ENCODE data around the gene PTPRJ. TPM values are rescaled to one million over a fixed set of nuclear protein-coding genes. Genes with fewer than 3 reads are reported as not detected.
"Not testable (repeated sequence)": the region's sequence is repeated elsewhere in the genome, so short reads cannot be mapped to it uniquely, and the experiment has no call there.

Gene PTPRJ
- total RNA-seq (1 to 10 TPM; 4.3 to 8.2 TPM), polyA plus RNA-seq (ENCODE audit: insufficient read depth, low read depth, low replicate concordance) (6.6 TPM)
- long read RNA-seq, donor 1 = 0 reads
- long read RNA-seq, donor 2 = 0 reads

DNA sequence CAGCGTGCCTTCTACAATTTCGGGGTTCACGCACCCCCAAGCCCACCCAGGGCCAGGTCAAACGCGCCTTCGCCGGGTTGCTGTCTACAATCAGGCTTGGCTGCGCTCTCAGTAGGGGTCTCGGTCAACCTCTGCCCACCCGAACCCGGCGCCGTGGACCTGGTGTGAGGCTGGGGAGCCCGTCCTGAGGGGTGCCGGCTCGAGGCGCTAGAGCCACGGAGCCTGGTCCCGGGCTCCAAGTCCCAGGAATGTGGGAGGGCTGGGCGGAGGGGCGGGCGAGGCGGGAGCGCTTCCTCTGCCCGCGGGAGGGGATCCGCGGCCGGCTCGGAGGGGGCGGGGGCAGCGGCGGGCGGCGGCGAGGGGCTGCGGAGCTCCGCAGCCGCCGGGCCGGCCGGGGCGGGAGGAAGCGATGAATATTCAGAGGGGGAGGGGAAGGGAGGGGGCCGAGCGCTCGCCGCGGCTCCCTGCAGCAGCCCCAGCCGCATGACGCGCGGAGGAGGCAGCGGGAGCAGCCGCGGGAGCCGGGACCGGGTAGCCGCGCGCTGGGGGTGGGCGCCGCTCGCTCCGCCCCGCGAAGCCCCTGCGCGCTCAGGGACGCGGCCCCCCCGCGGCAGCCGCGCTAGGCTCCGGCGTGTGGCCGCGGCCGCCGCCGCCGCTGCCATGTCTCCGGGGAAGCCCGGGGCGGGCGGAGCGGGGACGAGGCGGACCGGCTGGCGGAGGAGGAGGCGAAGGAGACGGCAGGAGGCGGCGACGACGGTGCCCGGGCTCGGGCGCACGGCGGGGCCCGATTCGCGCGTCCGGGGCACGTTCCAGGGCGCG, at the start of gene PTPRJ:
Gene PTPRJ, plus strand, starts transcription at position 472 of the 819 bp plus-strand sequence. CDS start 354 bp downstream, outside the sequence.
- Histone ChIP-seq H3K4me3 (peak within 1 kb of the TSS; percentile 63 to 75), H3K4me1 (no peaks in the 10 kb centered on the region), H3K27me3 (no peaks in the 10 kb centered on the region), H3K27ac (peak within 1 kb of the TSS; percentile 24 to 59), H3K36me3 (ENCODE audit: low read depth, missing control alignments) (no peaks in the 10 kb centered on the region), H3K9me3 (no peaks in the 10 kb centered on the region)
- peak; percentile 40 for DNase-seq
- WGBS, 2 donors = 2 to 9% methylated on average over 12 to 54 of the region's 111 CpGs
- TF ChIP-seq, protein P1, sequence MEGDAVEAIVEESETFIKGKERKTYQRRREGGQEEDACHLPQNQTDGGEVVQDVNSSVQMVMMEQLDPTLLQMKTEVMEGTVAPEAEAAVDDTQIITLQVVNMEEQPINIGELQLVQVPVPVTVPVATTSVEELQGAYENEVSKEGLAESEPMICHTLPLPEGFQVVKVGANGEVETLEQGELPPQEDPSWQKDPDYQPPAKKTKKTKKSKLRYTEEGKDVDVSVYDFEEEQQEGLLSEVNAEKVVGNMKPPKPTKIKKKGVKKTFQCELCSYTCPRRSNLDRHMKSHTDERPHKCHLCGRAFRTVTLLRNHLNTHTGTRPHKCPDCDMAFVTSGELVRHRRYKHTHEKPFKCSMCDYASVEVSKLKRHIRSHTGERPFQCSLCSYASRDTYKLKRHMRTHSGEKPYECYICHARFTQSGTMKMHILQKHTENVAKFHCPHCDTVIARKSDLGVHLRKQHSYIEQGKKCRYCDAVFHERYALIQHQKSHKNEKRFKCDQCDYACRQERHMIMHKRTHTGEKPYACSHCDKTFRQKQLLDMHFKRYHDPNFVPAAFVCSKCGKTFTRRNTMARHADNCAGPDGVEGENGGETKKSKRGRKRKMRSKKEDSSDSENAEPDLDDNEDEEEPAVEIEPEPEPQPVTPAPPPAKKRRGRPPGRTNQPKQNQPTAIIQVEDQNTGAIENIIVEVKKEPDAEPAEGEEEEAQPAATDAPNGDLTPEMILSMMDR (IDR thresholded peaks at IDR 0.05) = no peak
- TF ChIP-seq POLR2A (IDR thresholded peaks at IDR 0.05) = no peak
- intact Hi-C loops (cut with DNase I; ENCODE audit: low total_unique reads) = no loop called here

DNA sequence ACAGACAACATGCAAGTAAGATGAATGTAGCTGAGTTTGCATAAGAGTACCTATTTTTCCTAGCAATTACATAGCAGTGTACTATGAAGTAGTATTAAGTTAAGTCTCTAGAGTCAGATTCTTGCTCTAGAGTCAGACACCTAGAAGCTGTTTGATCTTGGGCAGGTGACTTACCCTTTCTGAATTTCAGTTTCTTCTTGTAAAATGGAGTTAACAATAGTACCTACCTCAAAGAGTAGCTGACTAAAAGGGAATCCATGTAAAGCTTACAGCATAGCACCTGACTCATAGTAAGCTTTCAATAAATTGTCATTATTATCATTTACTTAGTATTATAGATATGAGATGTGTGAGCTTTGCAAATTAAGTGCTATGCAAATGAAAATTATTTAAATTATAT, 47.8 kb upstream of the PTPRJ start:
- no peak overlapping the region for H3K4me3 ChIP-seq
- intact Hi-C loops (cut with DNase I; ENCODE audit: low total_unique reads) = no loop called here
- H3K27ac ChIP-seq = no peak overlapping the region
- TF ChIP-seq, protein P1 (IDR thresholded peaks at IDR 0.05) = no peak
- DNase-seq = no peak
- no peaks in the 10 kb centered on the region for H3K27me3 ChIP-seq
- no peaks in the 10 kb centered on the region for H3K36me3 ChIP-seq (ENCODE audit: low read depth, missing control alignments)
- H3K9me3 ChIP-seq = no peaks in the 10 kb centered on the region
- H3K4me1 ChIP-seq = no peaks in the 10 kb centered on the region

DNA sequence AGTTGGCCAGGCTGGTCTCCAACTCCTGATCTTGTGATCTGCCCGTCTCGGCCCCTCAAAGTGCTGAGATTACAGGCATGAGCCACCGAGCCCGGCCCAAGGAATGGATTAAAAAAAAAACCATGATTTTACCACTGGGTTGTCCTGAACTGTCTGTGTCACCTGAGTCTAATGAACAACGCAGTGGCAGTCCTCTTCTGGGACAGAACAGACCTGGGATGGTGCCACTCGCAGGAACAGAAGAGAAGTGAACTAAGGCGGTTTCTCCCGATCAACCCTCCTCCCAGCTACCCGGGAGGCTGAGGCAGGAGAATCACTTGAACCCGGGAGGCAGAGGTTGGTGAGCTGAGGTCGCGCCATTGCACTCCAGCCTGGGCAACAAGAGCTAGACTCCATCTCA, 46.6 kb upstream of the PTPRJ start:
- DNase-seq; H3K36me3 ChIP-seq (ENCODE audit: low read depth, missing control alignments); H3K4me3 ChIP-seq; H3K27me3 ChIP-seq; H3K4me1 ChIP-seq; intact Hi-C loops (cut with DNase I; ENCODE audit: low total_unique reads); H3K9me3 ChIP-seq; H3K27ac ChIP-seq: not testable (repeated sequence)
- WGBS, 2 donors = 82 to 91% methylated on average over 11 to 12 of the region's 12 CpGs

DNA sequence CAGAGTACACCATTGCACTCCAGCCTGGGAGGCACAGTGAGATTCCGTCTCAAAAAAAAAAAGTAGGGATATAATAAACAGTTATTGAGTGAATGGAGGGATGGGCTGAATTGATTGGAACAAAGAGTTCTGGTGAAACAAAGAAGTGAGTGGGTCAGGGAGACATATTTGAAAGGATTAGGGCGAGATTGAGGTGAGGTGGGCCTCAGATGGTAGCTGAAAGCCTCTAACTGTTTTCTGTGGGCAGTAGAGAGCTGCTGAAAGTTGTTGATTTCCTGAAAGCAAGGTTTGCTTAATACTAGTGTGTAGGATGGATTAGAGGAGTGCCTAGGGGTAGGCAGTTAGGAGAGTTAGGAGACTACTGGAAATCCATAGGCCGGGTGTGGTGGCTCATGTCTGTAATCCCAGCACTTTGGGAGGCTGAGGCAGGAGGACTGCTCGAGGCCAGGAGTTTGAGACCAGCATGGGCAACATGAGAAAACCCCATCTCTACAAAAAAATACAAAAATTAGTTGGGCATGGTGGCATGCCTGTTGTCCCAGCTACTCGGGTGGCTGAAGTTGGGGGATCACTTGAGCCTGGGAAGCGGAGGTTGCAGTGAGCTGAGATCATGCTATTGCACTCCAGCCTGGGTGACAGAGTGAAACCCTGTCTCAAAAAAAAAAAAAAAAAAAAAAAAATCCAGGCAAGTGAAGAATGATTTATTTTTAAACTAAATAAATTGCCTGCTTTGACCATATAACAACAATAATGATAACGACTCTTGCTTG, 41.4 kb upstream of the PTPRJ start:
- H3K4me1 ChIP-seq = no peaks in the 10 kb centered on the region
- no peak for DNase-seq
- no peaks in the 10 kb centered on the region for H3K36me3 ChIP-seq (ENCODE audit: low read depth, missing control alignments)
- no peaks in the 10 kb centered on the region for H3K9me3 ChIP-seq
- WGBS, 2 donors = 87 to 89% methylated on average over 7 of the region's 7 CpGs
- H3K27me3 ChIP-seq = no peaks in the 10 kb centered on the region
- intact Hi-C loops (cut with DNase I; ENCODE audit: low total_unique reads) = loop anchor here (5.0 kb wide), 1 partner anchor 168 kb away; no protein-coding TSS in a partner anchor
- H3K4me3 ChIP-seq = no peak overlapping the region
- TF ChIP-seq, protein P1 (IDR thresholded peaks at IDR 0.05) = no peak
- TF ChIP-seq POLR2A (IDR thresholded peaks at IDR 0.05) = no peak
- no peak overlapping the region for H3K27ac ChIP-seq

DNA sequence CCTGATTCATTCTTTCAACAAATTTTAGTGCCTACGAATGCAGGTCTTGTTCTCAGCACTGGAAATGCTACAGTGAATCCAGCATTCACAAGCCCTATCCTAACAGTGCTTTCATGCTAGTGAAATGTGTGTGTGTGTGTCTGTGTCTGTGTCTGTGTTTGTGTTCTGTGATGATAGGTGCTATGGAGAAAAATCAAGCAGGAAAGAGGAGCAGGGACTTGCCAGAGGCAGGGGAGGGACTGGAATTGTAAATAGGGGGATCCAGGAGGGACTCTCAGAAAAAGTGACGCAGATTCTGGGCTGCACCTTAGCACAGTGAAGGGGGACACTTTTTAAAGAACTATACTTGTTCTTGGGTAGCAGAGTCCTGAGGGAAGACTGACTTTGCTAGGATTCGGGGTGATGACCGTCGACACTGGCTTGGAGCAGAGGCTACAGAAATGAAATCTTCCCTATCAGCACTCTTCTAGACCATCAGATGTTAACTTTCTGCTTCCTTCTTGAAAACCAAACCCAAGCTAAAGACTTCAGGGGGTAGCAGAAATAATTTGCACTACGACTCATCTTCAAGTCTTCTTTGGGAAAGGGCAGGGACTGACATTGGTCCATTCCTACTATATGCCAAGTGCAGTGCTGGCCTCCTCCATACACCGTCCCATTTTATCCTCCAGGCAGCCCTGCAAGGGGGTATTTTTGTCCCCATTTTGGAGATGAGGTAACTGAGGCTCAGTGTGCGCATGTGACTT, 39.3 kb upstream of the PTPRJ start:
- no peak for DNase-seq
- WGBS, 2 donors = 94 to 96% methylated on average over 8 of the region's 8 CpGs
- H3K36me3 ChIP-seq (ENCODE audit: low read depth, missing control alignments) = no peaks in the 10 kb centered on the region
- no peak overlapping the region for H3K4me3 ChIP-seq
- no peaks in the 10 kb centered on the region for H3K4me1 ChIP-seq
- no peaks in the 10 kb centered on the region for H3K9me3 ChIP-seq
- TF ChIP-seq, protein P1 (IDR thresholded peaks at IDR 0.05) = no peak
- TF ChIP-seq POLR2A (IDR thresholded peaks at IDR 0.05) = no peak
- no peaks in the 10 kb centered on the region for H3K27me3 ChIP-seq
- intact Hi-C loops (cut with DNase I; ENCODE audit: low total_unique reads) = no loop called here
- H3K27ac ChIP-seq = no peak overlapping the region
